GM19035 (cell line): ENCODE results near the gene FAM163A.

Experiments
- ATAC-seq: cut with Tn5 transposase; IDR thresholded peaks from one replicate; pipeline ENCODE4 v1.9.1; 2021; ENCODE audit not compliant: unreplicated experiment

Gene FAM163A

DNA sequence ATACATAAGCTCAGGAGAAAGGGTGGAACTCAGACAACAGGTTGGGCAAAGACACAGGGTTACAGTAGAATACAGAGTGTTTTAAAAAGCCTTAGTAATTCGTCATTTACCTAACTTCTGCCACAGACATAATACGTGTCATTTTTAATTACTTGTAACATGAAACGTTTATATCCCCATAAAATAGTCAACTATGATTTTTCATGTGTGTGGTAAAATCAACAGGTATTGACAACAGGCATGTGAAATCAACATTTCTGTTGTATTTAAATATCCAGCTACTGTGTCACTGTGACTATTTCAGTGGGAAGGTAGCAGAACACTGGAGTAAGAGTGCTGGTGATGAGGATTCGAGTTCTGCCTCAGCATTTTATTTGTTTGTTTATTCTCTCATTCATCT lies 5.7 kb downstream of the FAM163A start:
- ATAC-seq, result no peak

DNA sequence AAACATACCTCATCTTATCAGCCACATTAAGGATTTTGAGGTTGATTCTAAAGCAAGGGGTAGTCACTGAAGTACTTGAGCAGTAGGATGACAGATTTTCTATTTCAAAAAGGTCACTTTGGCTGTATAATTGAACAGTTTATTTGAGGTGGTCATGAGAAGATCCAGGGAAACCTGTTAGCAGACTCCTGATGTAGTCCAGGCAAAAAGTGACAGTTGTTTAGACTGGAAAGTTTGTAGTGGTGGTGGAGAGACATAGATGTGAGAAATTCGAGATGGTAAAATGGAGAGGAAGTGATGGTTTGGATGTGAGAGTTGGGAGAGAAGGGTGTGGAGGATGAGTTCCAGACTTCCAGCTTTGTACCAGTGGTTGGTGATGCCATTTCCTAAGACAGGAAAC lies 7.5 kb downstream of the FAM163A start:
- ATAC-seq, result no peak

DNA sequence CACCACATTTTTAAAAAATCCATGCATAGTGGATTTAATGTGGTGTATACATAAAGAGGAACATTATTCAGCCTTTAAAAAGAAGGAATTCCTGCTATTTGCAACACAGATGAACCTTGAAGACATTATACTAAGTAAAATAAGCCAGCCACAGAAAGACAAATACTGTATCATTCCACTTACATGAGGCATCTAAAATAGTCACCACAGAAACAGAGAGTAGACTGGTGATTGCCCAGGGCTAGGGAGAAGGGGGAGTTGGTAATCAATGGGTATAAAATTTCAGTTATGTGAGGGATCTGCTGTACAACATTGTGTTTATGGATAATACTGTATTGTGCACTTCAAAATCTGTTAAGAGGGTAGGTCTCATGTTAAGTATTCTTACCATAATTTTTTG lies 10.0 kb downstream of the FAM163A start:
- ATAC-seq, result no peak

DNA sequence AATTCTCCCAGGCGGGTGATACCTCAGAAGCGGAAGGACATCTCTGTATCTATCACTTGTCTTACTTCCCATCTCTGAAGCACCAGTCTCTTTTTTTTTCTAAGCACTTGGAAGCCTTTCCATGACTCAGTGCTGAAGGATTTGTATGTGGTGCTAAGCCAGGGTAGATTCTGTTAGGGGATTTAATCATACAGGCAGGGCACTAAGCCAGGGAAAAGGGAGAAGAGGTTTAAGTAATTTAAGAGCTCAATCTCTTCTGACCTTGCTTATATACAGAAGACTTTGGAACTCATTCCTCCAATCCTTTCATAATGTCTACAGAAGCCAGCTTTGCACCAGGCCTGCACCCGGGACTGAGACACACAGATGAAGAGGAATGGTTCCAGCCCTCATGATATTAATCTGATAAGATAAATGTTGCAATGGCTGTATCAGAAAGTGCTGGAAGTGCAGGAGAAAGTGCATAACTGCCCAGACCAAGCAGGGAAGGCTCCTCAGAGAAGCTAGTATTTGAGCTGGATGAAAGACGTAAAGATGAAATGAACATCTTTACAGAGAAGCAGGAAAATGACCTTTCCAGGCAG lies 11.0 kb downstream of the FAM163A start:
- no peak for ATAC-seq

DNA sequence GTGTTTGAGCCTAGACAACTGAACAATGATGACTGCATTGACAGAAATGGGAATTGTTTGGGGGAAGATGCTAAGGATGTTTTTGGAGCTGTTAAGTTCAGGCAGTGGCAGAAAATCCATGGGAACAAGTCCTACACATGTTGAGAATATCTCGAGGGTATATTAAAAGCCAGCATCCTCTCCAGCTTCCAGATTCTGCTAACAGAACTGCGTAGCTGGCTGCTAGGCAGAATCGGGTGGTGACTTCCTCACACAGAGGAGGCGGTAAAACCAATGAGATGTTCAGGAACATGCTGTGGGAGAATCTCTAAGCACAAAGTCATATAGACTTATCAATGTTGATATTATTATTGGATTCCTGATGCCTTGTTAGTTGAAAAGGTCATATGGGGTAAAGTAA lies 14.8 kb downstream of the FAM163A start:
- no peak for ATAC-seq

DNA sequence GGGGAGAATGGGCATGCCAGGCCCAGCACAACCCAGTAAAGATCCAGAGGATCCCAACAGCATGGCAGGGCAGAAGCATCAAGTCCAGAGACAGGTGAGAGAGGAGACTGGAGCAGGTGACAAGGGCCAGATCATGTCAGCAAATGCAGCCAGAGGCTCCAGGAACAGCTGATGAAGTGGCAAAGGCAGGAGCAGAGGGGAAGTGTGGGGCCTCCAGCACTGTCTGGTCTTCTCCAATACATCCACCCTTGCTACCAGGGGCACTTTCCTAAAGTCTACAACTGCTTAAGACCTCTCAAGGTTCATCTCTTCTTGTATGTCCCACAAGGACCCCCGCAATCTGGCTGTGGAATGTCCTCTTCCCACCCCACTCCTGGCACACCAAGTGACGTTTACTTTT lies 17.4 kb downstream of the FAM163A start:
- no peak for ATAC-seq

GRCh38 chr1:179761296-179761695 lies 18.2 kb downstream of the FAM163A start:
- ATAC-seq, result no peak

DNA sequence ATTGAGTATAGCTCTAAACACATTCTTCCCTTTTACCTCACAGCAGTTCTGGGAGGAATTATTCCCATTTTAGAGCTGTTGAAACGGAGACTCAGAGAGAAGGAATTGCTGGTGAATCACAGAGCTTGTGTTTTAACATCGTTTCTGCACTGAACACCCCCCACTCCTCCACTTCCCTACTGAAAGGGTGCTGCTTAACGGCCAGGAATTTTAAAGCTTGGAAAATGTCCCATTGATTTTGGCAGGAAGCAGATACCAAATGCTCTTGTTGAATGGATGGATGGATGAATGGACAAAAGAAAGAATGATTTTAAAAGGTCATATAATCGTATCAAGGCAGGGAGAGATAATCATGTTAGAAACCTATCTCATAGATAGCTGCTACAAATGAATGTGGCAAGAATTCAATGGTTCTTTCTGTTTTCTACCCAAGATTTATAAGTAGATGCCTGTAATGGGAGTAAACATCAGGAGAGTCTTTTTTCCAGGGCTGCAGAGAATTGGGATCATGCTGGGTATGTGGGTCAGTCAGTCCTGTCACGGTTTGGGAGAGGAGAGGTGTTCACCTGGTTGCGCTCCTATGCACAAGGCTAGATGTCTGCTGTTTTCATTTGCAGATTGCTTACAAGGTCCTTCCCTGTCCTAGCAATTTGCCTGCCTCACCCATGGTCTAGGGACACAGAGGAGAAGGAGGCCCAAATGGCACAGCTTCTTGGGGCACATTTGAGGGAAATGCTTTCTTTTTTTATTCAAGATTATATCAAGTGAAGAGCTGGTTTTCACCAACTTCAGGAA lies 19.0 kb downstream of the FAM163A start:
- ATAC-seq, result no peak

DNA sequence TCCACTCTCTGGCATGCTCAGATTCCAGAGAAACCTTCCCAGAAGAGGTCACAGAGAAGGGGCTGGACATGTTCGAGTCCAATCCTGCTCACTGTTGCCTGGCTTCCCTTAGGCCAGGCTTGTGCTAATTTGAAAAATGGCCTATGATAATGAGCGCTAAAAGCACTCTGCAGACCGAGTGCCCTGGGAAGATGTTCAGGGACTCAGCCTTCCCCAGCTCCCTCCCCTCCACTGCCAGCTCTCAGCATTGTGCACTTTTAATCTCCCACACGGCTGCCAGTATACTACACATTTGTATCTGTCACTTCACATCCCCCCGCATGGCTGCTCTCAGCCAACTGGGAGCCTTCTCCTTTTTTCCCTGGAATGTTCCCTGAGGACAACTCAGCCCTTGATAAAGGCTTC lies 24.1 kb downstream of the FAM163A start:
- no peak for ATAC-seq

GRCh38 chr1:179767996-179768395 lies 24.9 kb downstream of the FAM163A start:
- no peak for ATAC-seq

- no peak for ATAC-seq
These were observed 27.9 kb downstream of the FAM163A start for GRCh38 chr1:179770887-179771502.

GRCh38 chr1:179773264-179773663 lies 30.2 kb downstream of the FAM163A start:
- no peak for ATAC-seq

DNA sequence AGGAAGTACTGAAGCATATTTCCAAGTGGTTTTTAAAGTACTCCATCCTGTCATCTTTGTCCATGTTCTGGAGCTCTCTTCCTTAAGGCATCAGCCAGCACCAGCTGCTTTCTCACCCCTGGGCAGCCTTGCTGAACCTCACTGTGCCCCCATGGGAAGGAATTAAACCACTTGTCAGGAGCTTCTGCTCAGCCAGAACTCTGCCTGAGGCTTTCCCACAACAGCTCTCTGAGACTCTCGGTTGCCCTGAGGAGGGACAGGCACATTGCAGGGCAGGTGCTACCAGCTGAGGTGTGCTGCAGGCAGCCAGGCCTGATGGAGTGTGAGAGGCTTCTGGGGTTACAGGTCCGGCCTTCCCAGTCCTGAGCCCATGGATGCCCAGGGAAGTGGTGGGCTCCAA lies 30.9 kb downstream of the FAM163A start:
- no peak for ATAC-seq

DNA sequence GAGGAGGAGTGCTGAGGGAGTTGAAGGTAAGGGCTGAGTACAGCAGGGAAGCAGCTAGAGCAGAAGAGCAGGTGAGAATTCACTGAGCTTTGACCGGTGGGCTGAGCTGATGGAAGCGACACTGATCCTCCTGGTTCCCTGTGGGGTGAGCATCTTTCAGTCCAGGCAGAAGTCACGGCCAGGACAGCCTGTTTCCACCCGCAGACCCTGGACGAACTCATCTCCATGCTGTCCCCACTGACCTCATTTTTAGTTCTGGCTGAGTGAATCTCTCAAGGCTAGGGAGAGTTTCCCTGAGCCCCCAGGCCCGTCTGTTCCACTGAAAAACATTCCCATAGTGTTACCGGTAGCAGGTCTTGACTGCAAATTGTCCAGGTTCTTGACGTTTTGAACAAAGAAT lies 31.5 kb downstream of the FAM163A start:
- no peak for ATAC-seq

DNA sequence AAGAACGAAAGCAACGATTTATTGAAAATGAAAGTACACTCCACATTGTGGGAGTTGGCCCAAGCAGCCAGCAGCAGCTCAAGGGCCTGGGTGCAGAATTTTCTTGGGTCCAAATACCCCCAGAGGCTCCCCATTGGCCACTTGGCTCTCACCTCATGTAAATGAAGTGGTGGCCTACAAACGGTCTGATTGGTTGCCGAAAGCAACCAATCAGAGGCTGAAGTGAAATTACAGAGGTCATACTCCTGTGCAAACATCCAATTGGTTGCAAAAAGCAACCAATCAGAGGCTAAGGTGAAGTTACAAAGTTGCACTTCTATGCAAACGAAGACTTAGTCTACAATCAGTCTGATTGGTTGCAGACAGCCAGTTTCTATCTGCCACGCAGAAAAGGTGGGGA lies 31.9 kb downstream of the FAM163A start:
- ATAC-seq, result no peak

DNA sequence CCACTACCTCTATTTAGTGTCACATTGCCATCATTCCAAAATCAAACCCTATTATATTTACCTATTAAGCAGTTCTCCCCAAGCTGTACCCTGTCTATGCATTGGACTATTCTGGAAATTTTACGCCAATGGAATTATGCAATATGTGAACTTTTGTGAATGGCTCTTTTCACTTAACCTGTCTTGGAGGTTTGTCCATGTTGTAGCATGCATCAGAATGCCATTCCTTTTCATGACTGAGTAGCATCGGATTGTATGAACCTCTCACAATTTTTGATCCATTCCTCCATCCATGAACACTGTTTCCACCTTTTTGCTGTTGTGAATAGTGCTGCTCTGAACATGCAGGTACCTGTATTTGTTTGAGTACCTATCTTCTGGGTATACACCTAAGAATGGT lies 33.7 kb downstream of the FAM163A start:
- ATAC-seq, result no peak

DNA sequence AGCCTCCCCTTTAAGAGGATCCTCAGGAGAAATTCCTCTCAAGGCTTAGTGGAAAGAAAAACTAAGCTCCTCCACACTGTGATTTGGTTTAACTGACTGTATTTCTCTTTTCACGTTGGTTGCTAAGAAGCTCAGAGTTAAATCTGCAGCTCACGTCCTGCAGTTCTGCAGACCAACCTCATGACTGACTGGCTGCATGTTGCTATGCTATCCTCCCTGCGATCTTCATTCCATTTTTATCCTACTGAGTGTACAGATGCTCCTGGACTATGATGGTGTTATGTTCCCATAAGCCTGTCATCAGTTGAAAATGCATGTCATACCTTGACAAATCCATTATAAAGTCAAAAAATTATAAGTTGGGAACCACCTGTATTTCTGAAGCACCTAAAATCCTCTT lies 34.6 kb downstream of the FAM163A start:
- ATAC-seq, result no peak

DNA sequence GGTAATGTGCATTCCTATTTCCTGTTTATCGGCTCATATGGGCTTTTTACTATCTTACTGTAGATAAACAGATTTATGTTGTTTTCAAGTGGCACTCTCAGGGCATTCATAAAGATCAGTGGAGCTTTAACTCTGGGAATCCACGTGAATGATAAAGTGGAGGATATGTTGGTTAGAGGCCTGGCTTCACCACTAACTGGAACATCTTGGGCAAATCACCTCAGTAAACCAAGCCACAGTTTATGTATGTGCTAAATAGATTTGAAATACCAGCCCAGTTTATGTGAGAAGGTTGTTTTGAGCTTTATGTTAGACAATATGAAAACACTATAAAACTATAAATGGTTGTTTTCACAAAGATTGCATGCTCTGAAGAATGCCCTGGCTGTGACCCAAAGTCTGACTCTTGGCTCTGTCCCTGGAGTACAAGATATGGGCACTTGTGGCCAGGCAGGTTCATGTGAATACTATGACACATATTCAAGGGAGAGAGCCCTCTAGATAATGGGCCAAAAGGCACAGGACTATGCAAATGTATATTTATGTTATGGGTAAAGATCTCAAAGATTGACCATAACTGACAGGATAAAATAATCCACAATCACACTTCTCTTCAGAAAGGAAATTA lies 36.7 kb downstream of the FAM163A start:
- no peak for ATAC-seq

- ATAC-seq, result no peak
These were observed 38.9 kb downstream of the FAM163A start for GRCh38 chr1:179781962-179782361.

DNA sequence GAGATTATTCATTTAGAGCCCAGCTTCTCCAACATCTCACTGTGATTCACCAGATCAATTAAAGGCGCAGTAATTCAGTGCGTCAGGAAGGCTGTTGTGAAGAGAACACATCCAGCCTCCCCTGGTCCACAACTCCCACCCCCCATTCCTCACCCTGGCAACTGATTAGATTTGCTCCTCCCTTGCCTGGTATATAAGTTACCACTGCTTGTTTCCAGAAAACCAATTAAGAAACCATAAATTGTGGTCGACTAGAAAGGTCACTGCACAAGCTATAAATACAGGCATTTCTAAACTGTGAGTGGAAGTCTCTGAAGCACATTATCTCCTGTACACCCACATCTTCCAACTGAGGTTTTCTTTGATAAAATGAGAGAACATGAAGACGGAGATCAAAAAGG lies 41.9 kb downstream of the FAM163A start:
- ATAC-seq, result no peak

DNA sequence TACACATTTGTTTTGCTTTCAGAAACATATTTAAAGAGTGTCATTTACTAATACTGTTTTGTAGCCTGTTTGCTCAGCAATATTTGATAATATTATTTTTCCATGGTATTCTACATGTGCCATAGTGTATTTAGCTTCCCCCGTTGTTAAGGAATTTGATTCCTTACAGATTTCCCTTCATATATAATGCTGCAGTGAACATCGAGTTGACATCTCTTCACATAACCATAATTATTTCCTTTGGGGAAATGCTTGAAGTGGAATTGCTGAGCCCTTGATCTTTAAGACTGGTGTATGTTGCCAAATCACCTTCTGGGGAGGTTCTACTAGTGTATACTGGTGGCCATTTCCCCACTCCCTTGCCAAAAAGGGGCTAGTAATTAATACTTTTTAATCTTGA lies 42.6 kb downstream of the FAM163A start:
- ATAC-seq, result no peak
